Putamen (tissue), 1 donor: ENCODE results near the gene SULT1C4.
"Not testable (repeated sequence)": the region's sequence is repeated elsewhere in the genome, so short reads cannot be mapped to it uniquely, and the experiment has no call there.

ENCODE experiments used
- DNase-seq: peaks from one replicate; pipeline ENCODE4 v3.0.0-alpha.2; 2016; ENCODE audit warnings: low spot score

Gene SULT1C4

DNA sequence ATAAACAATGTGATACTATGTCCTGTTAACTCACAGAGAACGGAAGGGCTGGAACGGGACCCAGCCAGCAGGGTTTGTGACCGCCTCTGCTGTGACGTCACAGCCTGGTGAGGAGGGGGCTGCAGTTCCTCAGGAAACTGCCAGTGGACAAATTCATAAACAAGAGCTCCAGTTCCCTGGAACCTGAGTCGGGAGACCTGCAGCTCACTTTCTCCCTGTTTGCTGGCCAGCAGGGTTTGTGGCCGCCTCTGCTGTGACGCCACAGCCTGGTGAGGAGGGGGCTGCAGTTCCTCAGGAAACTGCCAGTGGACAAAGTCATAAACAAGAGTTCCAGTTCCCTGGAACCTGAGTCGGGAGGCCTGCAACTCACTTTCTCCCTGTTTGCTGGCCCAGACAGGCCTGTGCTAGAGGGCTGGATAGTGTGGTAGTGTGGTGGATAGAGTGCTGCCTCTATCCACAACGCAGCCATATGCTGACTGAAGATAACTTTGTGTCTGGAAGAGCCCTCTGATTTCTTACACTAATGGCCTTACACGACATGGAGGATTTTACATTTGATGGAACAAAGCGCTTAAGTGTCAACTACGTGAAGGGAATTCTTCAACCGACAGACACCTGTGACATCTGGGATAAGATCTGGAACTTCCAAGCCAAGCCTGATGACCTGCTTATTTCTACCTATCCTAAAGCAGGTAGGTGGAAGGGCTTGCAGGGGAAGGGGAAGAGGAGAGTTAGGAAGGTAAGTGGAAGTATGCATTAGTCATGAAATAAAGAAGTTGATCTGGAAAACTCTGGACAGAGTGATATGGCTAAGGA, at the start of gene SULT1C4:
TSS of gene SULT1C4 (plus strand) at position 140 of the 816 bp plus-strand sequence. CDS start at position 524, 384 bp downstream.
- DNase-seq = peak; percentile 24

DNA sequence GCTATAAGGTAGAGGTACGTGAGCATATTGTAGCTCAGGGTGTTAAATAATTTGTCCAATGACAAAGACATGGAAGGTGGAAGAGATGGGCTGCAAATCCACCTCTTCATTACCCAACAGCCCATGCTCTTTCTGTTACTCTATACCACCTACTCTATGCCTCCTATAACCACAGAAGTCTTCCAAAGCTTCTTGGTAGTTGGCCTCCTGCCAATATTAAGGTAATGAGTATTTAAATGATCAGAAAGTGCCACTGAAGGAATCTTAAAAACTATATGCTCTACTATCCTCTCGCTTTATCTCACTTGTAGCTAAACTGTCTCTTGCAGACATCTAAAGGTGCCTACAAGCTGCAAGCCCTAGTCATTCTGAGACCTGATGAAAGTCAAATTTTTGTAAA, 48.0 kb upstream of the SULT1C4 start:
- no peak for DNase-seq

DNA sequence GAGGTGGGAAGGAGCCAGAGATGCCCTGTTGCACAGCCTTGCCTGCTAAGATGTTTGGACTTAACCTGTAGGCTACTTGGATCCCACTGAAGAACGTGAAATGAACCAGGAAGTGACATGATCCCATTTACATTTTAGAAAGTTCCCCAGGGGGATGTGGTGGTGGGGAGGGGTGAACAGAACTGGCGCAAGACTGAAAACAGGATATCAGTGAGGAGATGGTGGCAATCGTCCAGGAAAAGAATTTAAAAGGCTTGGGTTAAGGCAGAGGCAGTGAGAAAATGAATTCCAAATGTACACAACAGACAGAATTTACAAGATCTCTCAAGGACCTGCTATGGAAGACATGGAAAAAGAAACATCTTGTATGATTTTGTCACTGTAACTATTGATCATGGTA, 46.8 kb upstream of the SULT1C4 start:
- DNase-seq = no peak

DNA sequence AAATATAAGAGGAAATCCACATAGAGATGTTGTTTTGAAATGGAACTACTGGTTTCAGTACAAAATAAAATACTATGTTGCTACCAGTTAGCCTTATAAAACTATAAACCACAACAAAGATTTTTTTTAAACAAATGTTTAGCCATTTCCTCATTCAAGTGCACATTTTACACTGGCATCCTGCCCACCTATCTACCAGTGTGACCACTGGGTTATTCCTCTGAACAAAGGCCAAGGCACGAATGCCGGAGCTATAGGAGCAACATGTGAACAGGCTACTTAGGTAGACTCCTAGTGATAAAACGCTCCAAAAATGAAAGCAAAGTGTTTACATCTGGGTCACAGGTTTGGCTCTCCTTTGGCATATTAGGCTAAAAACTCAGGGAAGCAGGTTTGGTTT, 31.8 kb upstream of the SULT1C4 start:
- no peak for DNase-seq

DNA sequence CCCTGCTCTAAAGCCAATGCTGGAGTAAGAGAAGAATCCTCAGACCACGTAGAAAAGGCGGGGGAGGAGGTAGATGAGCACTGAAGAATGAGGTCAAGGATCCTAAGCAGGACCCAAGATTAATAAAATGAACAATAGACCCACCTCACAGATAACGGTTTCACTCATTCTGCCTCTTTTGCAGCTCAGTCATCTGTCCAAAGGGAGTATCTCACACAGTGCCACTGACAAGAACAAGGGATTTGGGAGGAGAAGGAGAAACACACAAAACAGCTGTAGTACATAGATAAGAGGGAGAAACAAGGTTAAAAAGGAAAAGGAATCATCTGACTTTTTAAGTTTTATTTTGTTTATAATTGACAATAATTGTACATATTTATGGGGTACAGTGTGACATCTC, 30.9 kb upstream of the SULT1C4 start:
- DNase-seq = no peak

DNA sequence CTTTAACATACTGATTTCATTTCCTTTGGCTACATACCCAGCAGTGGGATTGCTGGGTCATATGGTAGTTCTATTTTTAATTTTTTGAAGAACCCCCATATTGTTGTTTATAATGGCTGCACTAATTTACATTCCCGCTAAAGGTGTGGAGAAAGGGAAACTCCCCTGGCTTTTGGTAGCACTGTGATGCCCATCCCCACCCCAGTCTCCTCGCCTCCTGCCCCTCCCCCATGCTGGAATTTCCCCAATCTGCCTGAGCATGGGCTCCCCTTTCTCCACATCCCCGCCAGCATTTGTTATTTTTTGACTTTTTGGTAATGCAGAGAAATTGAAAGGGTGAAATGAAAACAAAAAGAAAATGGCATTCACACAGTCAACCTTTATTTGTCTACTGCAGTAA, 30.0 kb upstream of the SULT1C4 start:
- DNase-seq = no peak

DNA sequence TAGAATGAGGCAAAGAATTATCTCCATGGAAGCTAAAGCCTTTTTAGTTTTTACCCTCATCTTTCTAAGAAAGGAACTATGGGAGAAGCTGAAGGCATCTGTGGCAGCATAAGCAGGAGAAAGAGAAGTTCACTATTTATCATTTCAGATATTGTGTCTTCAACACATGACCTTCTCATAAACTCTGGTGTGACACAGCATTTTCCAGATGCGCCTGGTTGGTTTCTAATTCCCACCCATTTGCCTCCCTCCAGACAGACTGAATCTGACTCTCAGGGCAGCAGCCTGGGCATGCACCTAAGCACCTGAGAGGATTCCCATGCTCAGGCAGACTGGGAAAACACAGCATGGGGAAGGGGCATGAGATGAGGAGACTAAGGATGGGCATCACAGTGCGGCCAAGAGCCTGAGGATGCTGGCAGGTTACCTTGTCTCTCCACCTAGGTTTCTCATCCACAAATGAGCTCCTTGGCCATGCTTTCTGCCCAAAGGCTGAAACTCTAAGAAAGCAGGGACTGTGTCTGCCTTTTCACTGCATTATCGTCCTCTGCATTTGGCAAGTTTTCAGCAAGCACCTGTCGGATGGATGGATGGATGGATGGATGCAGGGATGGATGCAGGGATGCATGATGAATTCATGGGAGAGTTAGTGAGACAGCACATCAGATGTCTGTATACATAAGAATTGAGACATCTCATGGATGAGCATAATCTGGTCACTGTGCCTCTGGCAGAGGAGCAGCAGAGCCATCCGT, 28.8 kb upstream of the SULT1C4 start:
- DNase-seq = no peak

DNA sequence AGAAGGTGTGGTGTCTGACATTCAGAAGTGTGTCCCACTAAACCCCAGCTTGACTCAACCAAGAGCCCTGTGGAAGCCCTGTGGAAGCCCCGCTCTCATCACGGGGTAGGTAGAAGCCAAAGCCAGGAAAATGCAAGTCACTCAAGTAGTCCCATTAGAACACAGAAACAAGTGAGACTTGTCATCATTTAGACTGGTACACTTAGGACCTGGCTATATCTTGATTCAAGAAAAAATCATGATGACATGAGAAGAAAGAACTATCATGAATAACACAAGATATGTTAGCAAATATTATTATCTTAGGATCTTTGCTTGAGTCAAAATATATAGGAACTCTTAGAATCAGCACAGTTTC, 28.2 kb upstream of the SULT1C4 start:
- DNase-seq = no peak

DNA sequence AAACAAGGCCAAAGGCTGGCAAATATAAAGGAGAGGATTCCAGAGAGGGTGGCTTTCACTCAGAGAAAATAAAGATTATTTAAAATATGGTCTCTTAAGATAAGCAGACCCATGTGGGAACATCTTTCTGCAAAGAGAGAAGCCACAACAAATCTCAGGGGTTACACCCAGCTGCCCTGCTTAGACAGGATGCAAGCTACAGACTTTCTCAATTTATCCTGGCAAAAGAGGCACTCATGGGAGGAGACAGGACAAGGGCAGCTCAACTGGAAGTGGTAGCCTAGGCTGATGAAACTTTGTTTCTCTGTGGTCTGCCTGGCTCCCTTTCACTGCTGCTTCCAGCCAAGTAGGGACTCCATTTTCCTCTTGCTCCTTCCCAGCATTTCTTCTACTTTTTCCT, 25.9 kb upstream of the SULT1C4 start:
- no peak for DNase-seq

DNA sequence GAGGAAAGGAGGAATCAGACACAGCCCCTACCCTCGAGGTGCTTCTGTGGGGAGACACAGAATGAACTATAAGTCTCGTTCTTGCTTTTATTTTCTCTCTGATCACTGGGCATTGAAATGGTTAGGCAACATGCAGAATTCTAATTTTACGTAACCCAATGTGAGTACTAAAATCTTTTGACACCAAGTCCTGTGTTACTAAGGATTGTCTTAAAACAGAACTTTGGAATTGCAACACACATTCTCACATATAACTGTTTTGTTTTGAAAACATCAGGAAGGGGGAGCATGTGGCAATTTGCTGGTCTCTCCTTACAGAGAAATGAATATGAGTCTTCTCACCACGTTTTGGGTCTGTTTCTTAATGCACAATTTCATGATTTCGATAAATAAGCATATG, 23.6 kb upstream of the SULT1C4 start:
- DNase-seq = no peak

DNA sequence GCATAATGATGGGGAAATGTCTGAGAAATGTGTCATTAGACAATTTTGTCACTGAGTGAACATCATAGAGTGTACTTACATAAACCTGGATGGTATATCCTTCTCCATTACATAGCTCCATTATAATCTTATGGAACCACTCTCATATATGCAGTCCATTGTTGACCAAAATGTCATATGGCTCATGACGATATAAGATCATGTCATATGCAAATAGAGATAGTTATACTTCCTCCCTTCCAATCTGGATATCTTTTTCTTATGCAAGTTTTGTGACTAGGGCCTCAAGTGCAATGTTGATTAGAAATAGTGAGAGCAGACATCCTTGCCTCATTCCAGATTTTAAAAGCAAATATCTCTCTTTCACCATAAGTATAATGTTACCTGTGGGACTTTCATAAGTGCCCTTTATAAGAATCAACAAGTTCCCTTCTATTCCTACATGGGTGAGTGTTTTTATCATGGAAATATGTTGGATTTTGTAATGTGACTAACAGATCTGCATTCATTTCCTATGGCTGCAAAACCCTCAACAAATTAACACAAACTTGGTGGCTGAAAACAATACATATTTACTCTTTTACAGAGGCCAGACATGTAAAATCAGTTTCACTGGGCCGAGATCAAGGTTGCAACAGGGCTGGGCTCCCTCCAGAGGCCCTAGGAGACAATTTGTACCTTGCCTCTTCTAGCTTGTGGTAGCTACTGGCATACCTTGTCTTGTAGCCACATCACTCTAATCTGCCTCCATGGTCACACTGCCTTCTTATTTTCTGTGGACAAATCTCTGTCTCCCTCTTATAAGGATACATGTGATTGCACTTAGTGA, 21.6 kb upstream of the SULT1C4 start:
- DNase-seq = no peak

DNA sequence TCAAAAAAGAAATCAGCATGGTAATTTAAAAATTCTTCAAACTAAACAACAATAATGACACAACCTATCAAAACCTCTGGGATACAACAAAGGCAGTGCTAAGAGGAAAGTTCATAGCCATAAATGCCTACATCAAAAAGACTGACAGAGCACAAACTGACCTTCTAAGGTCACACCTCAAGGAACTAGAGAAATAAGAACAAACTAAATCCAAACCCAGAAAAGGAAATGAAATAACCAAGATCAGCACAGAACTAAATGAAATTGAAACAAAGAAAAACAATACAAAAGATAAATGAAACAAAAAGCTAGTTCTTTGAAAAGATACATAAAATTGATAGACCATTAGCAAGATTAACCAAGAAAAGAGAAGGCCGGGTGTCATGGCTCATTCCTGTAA, 18.4 kb upstream of the SULT1C4 start:
- DNase-seq = not testable (repeated sequence)

DNA sequence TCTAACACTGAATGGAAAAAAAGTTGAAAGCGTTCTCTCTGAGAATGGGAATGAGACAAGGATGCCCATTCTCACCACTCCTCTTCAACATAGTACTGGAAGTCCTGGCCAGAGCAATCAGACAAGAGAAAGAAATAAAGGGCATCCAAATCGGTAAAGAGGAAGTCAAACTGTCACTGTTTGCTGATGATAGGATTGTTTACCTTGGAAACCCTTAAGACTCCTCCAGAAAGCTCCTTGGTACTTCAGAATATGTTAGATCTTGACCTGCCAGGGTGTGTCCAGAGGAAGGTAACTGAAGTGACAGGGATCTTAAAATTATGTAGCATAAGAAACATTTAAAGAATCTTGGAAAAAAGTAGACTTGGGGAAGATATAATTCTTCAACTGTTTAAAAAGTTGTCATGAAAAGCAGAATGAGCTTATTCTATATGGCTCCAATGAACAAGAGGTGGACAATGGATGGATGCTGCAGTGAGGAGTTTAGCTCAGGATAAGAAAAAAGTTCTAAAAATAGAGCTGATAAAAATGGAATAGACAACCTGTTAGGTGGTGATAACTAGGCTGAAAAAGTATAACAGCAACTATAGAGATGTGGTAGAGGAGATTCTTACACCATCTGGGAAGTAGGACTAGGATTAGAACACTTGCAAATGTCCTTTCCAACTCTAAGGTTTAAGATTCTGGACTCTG, 16.8 kb upstream of the SULT1C4 start:
- DNase-seq = no peak

DNA sequence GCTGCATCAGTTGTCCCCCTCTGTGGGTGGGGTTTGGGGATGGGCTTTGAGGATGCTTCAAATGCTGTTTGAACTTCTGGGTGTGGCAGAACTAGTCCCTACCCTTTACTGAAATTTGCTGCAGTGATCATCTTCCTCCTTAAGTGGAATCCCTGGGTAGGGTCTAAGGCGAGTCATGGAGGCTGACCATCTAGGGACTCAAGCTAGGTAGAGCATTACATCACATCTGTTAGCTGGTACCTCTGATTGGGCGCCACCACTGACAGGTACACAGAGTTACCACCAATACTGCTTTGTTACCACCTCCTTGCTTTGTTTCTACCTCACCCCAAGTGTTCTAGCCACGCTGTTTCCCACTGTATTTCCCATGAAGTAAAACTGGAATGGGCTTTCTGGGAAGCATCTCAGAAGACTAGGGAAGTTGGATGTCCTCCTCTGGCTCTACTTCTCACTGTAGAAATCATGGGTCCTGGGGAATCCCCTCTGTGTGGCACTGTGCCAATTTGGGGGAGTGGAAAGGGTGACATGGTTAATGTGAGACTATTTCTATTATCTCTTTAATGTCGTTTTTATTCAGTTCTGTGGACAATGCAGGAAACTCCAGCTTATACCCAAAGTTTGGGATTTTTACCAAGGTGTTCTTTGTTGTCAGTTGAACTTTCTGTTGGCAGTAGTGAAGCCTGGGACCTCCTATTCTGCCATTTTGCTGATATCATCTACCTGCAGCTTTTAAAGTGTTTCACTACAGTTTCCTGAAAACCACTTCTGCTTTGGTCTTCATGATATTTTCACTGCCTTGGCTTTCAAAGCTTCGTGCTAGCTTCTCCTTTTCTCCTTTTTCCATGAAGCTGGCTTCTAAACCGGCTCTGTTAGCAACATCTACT, 14.5 kb upstream of the SULT1C4 start:
- no peak for DNase-seq

DNA sequence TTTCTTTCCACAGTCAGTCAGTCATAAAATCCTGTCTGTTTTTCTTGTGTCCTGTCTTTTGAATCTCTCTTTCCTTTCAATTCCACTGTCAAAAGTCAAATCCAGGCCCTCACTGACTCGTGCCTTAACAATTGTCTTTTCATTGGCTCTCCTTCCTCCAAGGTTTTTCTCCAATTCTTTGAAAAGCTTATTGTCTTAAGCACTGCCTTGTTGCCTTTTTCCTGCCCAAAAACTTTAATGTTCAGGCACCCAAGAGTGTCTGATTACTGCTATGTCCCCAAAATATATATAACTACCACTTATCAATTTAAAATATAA, 13.9 kb upstream of the SULT1C4 start:
- DNase-seq = no peak

DNA sequence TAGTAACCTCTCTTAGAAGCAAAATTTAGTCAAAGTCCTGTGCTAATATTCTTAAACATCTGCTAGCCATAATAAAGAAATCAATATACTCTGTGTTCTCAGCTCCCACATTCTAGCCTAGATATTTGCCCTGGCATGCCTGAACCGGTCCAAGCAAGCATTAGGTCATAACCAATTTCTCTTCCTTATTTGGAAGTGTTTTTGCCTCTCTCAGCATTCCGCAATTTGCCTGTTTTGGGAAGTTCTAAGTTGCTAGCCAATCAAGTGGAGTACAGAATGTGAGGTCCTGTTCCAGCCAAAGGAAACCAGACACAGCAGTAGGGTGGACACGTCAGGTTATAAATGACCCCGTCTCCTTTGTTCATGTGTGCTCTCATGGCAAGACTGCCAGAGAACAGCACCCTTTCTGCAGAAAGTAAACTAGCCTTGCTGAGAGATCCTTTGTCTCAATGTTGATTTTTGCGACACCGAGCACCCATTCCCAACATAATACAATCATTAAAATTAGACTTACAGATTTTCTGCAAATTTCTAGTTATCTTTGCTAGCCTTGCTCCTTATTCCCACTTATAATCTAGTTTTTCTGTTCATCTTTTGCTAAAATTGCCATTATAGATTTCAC, 13.0 kb upstream of the SULT1C4 start:
- DNase-seq = no peak

DNA sequence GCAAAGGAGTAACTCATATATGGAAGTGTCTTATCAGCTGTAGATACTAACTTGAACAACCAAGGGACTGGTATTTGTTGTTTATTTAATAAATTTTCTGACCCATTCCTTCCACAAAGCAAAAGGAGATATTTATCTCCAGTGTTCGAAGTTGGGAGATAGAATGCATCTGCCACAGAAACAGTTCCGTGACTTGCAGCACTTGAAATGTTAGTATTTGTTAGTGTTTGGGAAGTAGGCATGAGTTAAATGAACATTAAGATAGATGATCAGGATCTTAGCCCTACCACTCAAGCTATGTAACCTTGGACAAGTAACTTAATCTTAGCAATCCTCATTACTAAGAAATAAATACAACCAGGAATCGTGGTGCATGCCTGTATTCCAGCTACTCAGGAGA, 12.1 kb upstream of the SULT1C4 start:
- DNase-seq = no peak

DNA sequence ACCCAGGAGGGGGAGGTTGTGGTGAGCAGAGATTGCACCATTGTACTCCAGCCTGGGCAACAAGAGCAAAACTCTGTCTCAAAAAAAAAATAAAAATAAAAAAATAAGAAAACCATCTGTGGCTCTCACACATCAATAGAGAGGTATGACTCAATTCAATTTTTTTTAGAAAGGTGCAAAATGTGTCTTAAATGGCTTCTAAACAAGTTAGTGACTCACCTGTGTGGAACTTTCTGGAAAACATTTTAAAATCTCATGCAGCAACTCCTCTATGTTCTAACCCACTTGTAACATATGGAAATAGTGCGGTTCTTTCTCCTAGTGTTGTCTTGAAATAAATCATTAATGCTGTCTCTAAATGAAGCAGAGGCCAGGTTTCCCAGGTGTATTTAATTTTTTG, 10.7 kb upstream of the SULT1C4 start:
- no peak for DNase-seq

DNA sequence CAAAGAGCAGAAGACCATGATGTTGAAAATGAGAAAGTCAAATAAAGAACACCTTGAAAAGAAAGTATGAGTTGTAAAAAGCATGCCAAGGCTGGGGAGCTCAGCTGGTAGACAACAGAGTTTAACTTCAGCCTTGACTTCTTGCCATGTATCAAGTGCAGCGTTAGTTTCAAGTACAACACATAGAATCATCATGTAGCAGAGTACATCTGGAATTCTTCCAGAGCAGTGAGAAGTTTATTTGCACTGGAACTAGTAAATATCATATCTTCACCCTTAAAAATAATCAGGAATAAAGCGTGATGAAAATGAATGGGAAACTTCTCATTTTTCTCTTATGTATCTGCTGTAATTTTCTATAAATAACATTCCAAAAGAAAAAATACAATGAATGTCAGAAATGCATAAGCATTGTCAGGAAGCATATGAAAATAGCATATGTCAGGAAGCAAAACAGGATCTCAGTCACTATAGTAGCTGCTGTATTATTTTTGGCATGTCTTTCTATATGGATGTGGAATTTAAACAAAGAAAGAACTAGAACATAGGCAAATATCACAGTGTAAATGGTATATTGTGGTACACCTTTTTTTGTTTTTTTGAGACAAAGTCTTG, 10.1 kb upstream of the SULT1C4 start:
- no peak for DNase-seq

DNA sequence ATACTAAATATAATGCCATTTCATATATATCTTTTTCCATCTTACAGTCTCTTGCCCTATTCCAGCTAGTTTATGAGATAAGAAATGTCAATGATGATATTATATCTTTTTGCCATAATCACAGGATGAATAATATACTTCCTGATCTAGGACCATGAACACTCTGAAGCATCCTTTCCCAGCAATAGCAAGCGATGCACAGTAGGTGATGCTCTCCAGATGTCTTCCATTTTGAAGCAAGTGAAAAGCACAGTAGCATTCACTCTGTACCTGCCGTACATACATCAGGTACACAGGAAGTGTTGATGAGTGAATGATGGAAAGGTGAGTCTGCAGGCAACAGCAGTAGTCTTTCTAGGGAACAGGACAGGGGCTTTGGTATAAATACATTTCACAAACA, 8.6 kb upstream of the SULT1C4 start:
- no peak for DNase-seq
